ENCODE measurements around the gene TTC34. TPM values are rescaled to one million over a fixed set of nuclear protein-coding genes. Genes with fewer than 3 reads are reported as not detected.

Gene TTC34
- total RNA-seq, 1 experiment from 2014 or later = 0.92 TPM

GRCh38 chr1:2822621-2823145, 21.2 kb upstream of the TTC34 start:
- Histone ChIP-seq H3K4ac (ENCODE audit: low read depth, low read length) (no peak overlapping the region), H3K23me2 (ENCODE audit: insufficient read length, low read depth, low read length, poor library complexity, severe bottlenecking) (no peaks in the 10 kb centered on the region), H3K23ac (ENCODE audit: insufficient read length, low read depth, low read length) (no peak overlapping the region), H2AFZ (ENCODE audit: low read length) (no peak overlapping the region), H3K79me2 (ENCODE audit: insufficient read depth, low read length) (no peaks in the 10 kb centered on the region), H3K27me3 (ENCODE audit: insufficient read depth, low read length) (no peaks in the 10 kb centered on the region), H4K5ac (ENCODE audit: insufficient read length, low read depth, low read length) (no peak overlapping the region), H2AK5ac (ENCODE audit: insufficient read length, low read length) (no peak overlapping the region), H3K4me1 (ENCODE audit: insufficient read depth, low read length) (no peaks in the 10 kb centered on the region), H3K4me2 (ENCODE audit: insufficient read depth, insufficient read length, low read length) (no peak overlapping the region), H3T11ph (ENCODE audit: low read length) (no peak overlapping the region), H3K9ac (ENCODE audit: extremely low read depth, insufficient read length, low read length) (no peak overlapping the region), H3K56ac (ENCODE audit: insufficient read length, low read depth, low read length) (no peak overlapping the region), H3K9me3 (ENCODE audit: control insufficient read depth, low read depth, low read length) (peaks cover 96% of the 10 kb centered on the region), H4K20me1 (ENCODE audit: control insufficient read depth, insufficient read depth, insufficient read length) (no peaks in the 10 kb centered on the region), H3K27ac (ENCODE audit: insufficient read length, low read depth, low read length) (no peak overlapping the region), H4K91ac (ENCODE audit: insufficient read length, low read depth, low read length) (no peak overlapping the region), H2BK20ac (ENCODE audit: low read depth, low read length, poor library complexity, severe bottlenecking) (no peak overlapping the region), H2BK120ac (ENCODE audit: low read depth, low read length, poor library complexity, severe bottlenecking) (no peak overlapping the region), H3K79me1 (ENCODE audit: insufficient read depth, low read depth, low read length, poor library complexity, severe bottlenecking) (no peaks in the 10 kb centered on the region), H2BK15ac (ENCODE audit: low read depth, low read length) (no peak overlapping the region), H3K14ac (ENCODE audit: insufficient read depth, low read length) (no peak overlapping the region), H4K8ac (replicated peaks; ENCODE audit: insufficient read length, low read depth, low read length) (no peak overlapping the region), H2BK5ac (ENCODE audit: insufficient read length, low read length) (no peak overlapping the region), H3K18ac (ENCODE audit: insufficient read length, low read depth, low read length) (no peak overlapping the region), H2BK12ac (ENCODE audit: insufficient read length, low read depth, low read length) (no peak overlapping the region)
- no peak for DNase-seq
- Mint-ChIP-seq H3K36me3 (ENCODE audit: insufficient read depth in 1 of 3, low read depth in 3 of 3) (peaks cover 0 to 32% (median 13%) of the 10 kb centered on the region in 3 experiments; a peak in 6 of 7 replicates), H3K4me3 (no peak overlapping the region), H3K9me3 (peaks cover 25 to 91% of the 10 kb centered on the region in 2 experiments), H3K27me3 (ENCODE audit: low read depth) (peaks cover 5% of the 10 kb centered on the region), H3K27ac (no peak overlapping the region), H3K4me1 (no peaks in the 10 kb centered on the region)
- WGBS (ENCODE audit: extremely low coverage, insufficient read length, low lambda C conversion rate) = no CpG with 5 or more reads among the region's 12 CpGs
- no peak for TF ChIP-seq CTCF (conservative IDR thresholded peaks at IDR 0.05)

Measured in H9 (cell line).